ENCODE measurements around the gene CAPZB. TPM values are rescaled to one million over a fixed set of nuclear protein-coding genes. Genes with fewer than 3 reads are reported as not detected.

The CAPZB gene
- total and polyA plus RNA-seq, 2 of the 4 experiments (the other 2 are of a cell fraction): 216 to 304 TPM

DNA sequence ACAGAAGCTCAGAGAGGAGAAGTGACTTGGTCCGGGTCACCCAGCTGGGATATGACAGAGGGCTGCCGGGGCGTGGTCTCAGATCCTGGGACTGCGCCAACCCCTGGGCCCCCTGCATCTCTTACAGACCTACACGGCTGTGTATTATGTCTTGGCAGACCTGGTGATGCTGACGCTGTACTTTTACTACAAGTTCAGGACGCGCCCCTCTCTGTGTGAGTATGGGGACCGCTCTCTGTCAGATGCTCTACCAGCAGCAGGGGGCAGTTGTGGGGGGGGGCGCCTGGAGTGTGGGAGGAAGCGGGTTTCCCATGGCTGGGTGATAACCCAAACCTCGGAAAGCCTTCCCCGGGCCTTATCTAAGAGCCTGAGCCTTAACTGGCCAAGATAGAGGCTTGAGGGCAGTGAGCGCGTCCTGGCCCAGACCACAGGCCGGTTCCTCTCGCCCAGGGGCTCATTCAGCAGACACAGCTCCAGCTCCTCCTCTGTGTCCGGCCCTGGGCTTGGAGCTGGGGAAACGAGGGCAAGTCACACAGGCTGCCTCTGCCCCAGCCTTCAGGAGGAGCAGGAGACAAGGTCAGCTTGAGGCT lies 159.9 kb downstream of the CAPZB start:
- Histone ChIP-seq H2BK15ac (ENCODE audit: low read depth, low read length) (no peak overlapping the region), H2BK20ac (ENCODE audit: low read depth, low read length) (no peak overlapping the region), H3K9ac (ENCODE audit: low read depth, low read length) (no peak overlapping the region), H3K4ac (ENCODE audit: low read depth, low read length) (no peak overlapping the region), H3K18ac (ENCODE audit: low read depth, low read length) (no peak overlapping the region), H3K23ac (ENCODE audit: low read depth, low read length) (no peak overlapping the region), H4K20me1 (ENCODE audit: insufficient read depth, low read length) (no peaks in the 10 kb centered on the region; the same call in none of the 2 replicates), H2AFZ (replicated peaks; ENCODE audit: low read length, poor library complexity) (no peak overlapping the region), H2AK9ac (replicated peaks; ENCODE audit: low read depth, low read length, poor library complexity) (no peak overlapping the region), H3K4me2 (ENCODE audit: low read depth, low read length) (no peak overlapping the region), H2AK5ac (ENCODE audit: low read depth, low read length) (no peak overlapping the region), H3K4me3 (ENCODE audit: insufficient read depth, low read depth, low read length) (no peak overlapping the region), H2BK5ac (ENCODE audit: low read depth, low read length, poor library complexity, severe bottlenecking) (no peak overlapping the region), H4K91ac (ENCODE audit: insufficient read depth, low read depth, low read length) (no peak overlapping the region), H4K5ac (ENCODE audit: low read depth, low read length) (no peak overlapping the region), H2BK120ac (ENCODE audit: low read depth, low read length) (no peak overlapping the region), H3K36me3 (ENCODE audit: control insufficient read depth, insufficient read depth, low read length) (peaks cover 58% of the 10 kb centered on the region), H3K27me3 (ENCODE audit: control insufficient read depth, insufficient read depth, low read length) (no peaks in the 10 kb centered on the region), H3K79me1 (ENCODE audit: low read depth in 1 of 2, low read length in 2 of 2) (peaks cover 4 to 19% of the 10 kb centered on the region in 2 experiments; a peak in 3 of 4 replicates), H4K8ac (ENCODE audit: low read depth in 2 of 2, low read length in 2 of 2) (no peak overlapping the region), H3K9me3 (ENCODE audit: control insufficient read depth, insufficient read depth, low read length) (no peaks in the 10 kb centered on the region), H3K14ac (replicated peaks; ENCODE audit: low read depth, low read length) (no peak overlapping the region), H3K4me1 (ENCODE audit: control insufficient read depth, insufficient read depth, low read length) (no peaks in the 10 kb centered on the region), H3K56ac (ENCODE audit: extremely low read depth, insufficient read depth, low read length) (no peak overlapping the region), H3K27ac (ENCODE audit: insufficient read depth, low read length) (no peak overlapping the region), H3K9me1 (ENCODE audit: insufficient read depth, low read length) (peaks cover 6% of the 10 kb centered on the region; the same call in 1 of the 2 replicates)
- BruUV-seq (replicated peaks): no TSS peak
- ChIA-PET POLR2A (ENCODE audit: unreplicated experiment) (no interaction called here), CTCF (no interaction called here)
- in situ Hi-C loops (cut with MboI; ENCODE audit: low sequenced_read_pairs) (no loop called here), intact Hi-C loops (cut with micrococcal nuclease) (no loop called here), dilution Hi-C loops (cut with HindIII; ENCODE audit: low sequenced_read_pairs, unreplicated experiment) (no loop called here)
- DNase-seq: no peak
- no peak for TF ChIP-seq FOS (IDR thresholded peaks at IDR 0.05; ENCODE audit: low read depth, low read length)
- TF ChIP-seq MXI1 (IDR thresholded peaks at IDR 0.05; ENCODE audit: borderline replicate concordance, low read depth, low read length): no peak
- no peak for TF ChIP-seq POLR2A (IDR thresholded peaks at IDR 0.05; ENCODE audit: low read depth, low read length)
- no peak for TF ChIP-seq MAFK (IDR thresholded peaks at IDR 0.05; ENCODE audit: low read depth, low read length)
- TF ChIP-seq MAZ (IDR thresholded peaks at IDR 0.05; ENCODE audit: borderline replicate concordance, low read depth, low read length): no peak
- no peak for TF ChIP-seq RAD21 (IDR thresholded peaks at IDR 0.05; ENCODE audit: low read length)
- no peak for TF ChIP-seq RCOR1 (IDR thresholded peaks at IDR 0.05; ENCODE audit: insufficient replicate concordance, low read length)
- no peak for TF ChIP-seq CEBPB (IDR thresholded peaks at IDR 0.05; ENCODE audit: low read depth, low read length)
- TF ChIP-seq RFX5 (IDR thresholded peaks at IDR 0.05; ENCODE audit: low read depth, low read length): no peak
- no peak for TF ChIP-seq SMC3 (IDR thresholded peaks at IDR 0.05; ENCODE audit: low read depth, low read length)
- no peak for TF ChIP-seq CHD1 (IDR thresholded peaks at IDR 0.05; ENCODE audit: low read depth, low read length)
- TF ChIP-seq BHLHE40 (IDR thresholded peaks at IDR 0.05; ENCODE audit: low read depth, low read length): no peak
- TF ChIP-seq, protein P1, sequence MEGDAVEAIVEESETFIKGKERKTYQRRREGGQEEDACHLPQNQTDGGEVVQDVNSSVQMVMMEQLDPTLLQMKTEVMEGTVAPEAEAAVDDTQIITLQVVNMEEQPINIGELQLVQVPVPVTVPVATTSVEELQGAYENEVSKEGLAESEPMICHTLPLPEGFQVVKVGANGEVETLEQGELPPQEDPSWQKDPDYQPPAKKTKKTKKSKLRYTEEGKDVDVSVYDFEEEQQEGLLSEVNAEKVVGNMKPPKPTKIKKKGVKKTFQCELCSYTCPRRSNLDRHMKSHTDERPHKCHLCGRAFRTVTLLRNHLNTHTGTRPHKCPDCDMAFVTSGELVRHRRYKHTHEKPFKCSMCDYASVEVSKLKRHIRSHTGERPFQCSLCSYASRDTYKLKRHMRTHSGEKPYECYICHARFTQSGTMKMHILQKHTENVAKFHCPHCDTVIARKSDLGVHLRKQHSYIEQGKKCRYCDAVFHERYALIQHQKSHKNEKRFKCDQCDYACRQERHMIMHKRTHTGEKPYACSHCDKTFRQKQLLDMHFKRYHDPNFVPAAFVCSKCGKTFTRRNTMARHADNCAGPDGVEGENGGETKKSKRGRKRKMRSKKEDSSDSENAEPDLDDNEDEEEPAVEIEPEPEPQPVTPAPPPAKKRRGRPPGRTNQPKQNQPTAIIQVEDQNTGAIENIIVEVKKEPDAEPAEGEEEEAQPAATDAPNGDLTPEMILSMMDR (conservative IDR thresholded peaks at IDR 0.05; ENCODE audit: low read depth, low read length): no peak
- no peak for TF ChIP-seq NFE2L2 (IDR thresholded peaks at IDR 0.05; ENCODE audit: low read depth, low read length)
- no peak for ATAC-seq (ENCODE audit: low read depth)
- no CpG with 5 or more reads among the region's 19 CpGs for WGBS, 2 experiments (ENCODE audit: extremely low coverage in 2 of 2, insufficient read length in 1 of 2)
